Uterus (tissue), 4 donors: ENCODE results near the gene ITPRIP. TPM values are rescaled to one million over a fixed set of nuclear protein-coding genes. Genes with fewer than 3 reads are reported as not detected.
A peak's percentile ranks its signal among the peaks of the same experiment; 100 is the strongest.

Experiments
- DNase-seq, 2 donors: peaks; one replicate each; pipeline ENCODE4 v3.0.0-alpha.2; 2019 to 2020
- H3K27ac ChIP-seq, 2 donors: fragments of 200-600 bp; sonication (generic); 1 replicate in 1 of 2; 2 replicates in 1 of 2; pipeline ENCODE4 v1.5.1; 2016 to 2018
- H3K27me3 ChIP-seq, 2 donors: fragments of 200-600 bp; sonication (generic); one replicate each; pipeline ENCODE4 v1.5.1; 2018 to 2019; ENCODE audit warnings: control low read depth in 1 of 2
- H3K36me3 ChIP-seq, 2 donors: fragments of 200-600 bp; sonication (generic); one replicate each; pipeline ENCODE4 v1.5.1; 2019; ENCODE audit warnings: control low read depth in 1 of 2
- H3K4me1 ChIP-seq, 2 donors: fragments of 200-600 bp; sonication (generic); one replicate each; pipeline ENCODE4 v1.5.1; 2018 to 2019; ENCODE audit warnings: control low read depth in 1 of 2
- H3K4me3 ChIP-seq, 2 donors: fragments of 200-600 bp; sonication (generic); 1 replicate in 1 of 2; 2 replicates in 1 of 2; pipeline ENCODE4 v1.5.1; 2018 to 2019; ENCODE audit warnings: mild to moderate bottlenecking in 1 of 2
- H3K9me3 ChIP-seq, 2 donors: fragments of 200-600 bp; sonication (generic); one replicate each; pipeline ENCODE4 v1.5.1; 2019; ENCODE audit warnings: control low read depth in 1 of 2
- CTCF ChIP-seq, 4 experiments: fragments of 200-600 bp in 2 of 4; fragments of 450-650 bp in 2 of 4; sonication (generic) in 2 of 4; IDR thresholded peaks; one replicate each; pipeline ENCODE4 v1.5.1; 2016 to 2019; ENCODE audit warnings: antibody characterized with exemption in 4 of 4, mild to moderate bottlenecking in 2 of 4, moderate library complexity in 1 of 4
- POLR2A ChIP-seq, 2 donors: fragments of 450-650 bp; IDR thresholded peaks; one replicate each; pipeline ENCODE4 v1.6.1; 2016; ENCODE audit warnings: antibody characterized with exemption in 2 of 2, mild to moderate bottlenecking in 1 of 2, moderate library complexity in 1 of 2
- intact Hi-C: fragments of 100-400 bp; cut with DNase I; formaldehyde crosslinking; loops from one replicate; pipeline ENCODE4 v1.15.1; 2023; ENCODE audit warnings: low total_unique reads
- total RNA-seq, 4 donors: library from RNA; depleted of rRNA in 3 of 4; stranded (reverse); fragments of >200 nt in 3 of 4; gene quantifications; one replicate each; pipeline versions ENCODE4 v1.1.0 to v1.2.4, GENCODE V29; 2014 to 2023
- donor health status: DM: yes; HTN: yes; CAD: no.

ITPRIP gene
- total RNA-seq, 4 donors from 2014 or later: 10.0 to 32.6 (median 22.4) TPM

DNA sequence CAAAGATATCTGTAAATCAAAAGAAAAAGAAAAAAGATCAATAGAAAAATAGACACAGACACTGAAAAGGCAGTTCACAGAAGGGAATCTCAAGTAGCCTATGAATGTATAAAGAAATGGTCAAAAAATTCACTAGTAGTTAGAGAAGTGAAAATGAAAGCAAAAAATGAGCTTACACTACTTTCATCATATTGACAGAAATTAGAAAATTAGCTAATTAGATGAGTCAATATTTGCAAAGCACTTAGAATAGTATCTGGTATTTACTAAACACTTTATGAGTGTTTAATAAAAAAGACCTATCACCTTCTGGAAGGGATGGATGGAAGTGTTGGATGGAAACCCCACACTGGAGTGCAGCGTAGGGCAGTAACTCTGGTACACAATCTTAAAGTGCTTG, 13.7 kb upstream of the ITPRIP start:
- no peak overlapping the region for H3K4me3 ChIP-seq
- no peaks in the 10 kb centered on the region for H3K36me3 ChIP-seq
- H3K9me3 ChIP-seq: no peaks in the 10 kb centered on the region
- no peaks in the 10 kb centered on the region for H3K27me3 ChIP-seq
- no peak overlapping the region for H3K27ac ChIP-seq
- DNase-seq: no peak
- TF ChIP-seq CTCF (IDR thresholded peaks at IDR 0.05): no peak
- TF ChIP-seq POLR2A (IDR thresholded peaks at IDR 0.05): no peak
- H3K4me1 ChIP-seq: no peaks in the 10 kb centered on the region
- intact Hi-C loops: loop anchor here (2.0 kb wide), 1 partner anchor 61 kb away; no protein-coding TSS in a partner anchor

- Histone ChIP-seq H3K9me3 (no peaks in the 10 kb centered on the region), H3K27ac (no peak overlapping the region), H3K4me1 (no peaks in the 10 kb centered on the region), H3K36me3 (no peaks in the 10 kb centered on the region), H3K4me3 (no peak overlapping the region), H3K27me3 (no peaks in the 10 kb centered on the region)
- DNase-seq: no peak
- intact Hi-C loops: no loop called here
- TF ChIP-seq POLR2A (IDR thresholded peaks at IDR 0.05) (no peak), CTCF (IDR thresholded peaks at IDR 0.05) (no peak)
Measured at GRCh38 chr10:104351061-104351702, 12.9 kb upstream of the ITPRIP start.

DNA sequence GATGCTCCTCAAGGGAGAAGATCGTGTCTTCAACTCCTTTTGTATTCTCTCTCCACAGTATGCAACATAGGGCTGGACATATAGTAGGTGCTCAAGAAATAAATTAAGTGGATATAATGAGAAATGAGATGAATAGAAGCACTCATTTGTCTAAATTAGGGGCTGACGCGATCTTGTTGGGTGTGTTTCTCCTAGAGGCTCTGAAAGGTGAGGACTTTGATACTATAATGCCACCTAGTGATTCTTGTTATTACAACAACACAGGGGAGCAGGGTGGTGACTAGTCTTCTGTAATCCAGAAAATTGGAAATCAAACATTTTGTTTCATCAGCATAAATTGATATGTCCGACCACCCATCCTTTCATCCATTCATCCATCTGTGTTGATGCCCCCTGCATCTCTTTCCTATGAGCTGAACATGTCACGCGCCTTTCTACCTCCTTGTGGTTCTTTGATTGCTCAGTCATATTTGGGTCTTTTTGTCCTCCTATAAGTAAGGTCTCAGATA, 11.9 kb upstream of the ITPRIP start:
- no peaks in the 10 kb centered on the region for H3K9me3 ChIP-seq
- TF ChIP-seq CTCF (IDR thresholded peaks at IDR 0.05) (peak; percentile 71 to 93 (median 80)), POLR2A (IDR thresholded peaks at IDR 0.05) (no peak)
- peak overlapping the region; percentile 65 to 76 for H3K27ac ChIP-seq
- H3K27me3 ChIP-seq: no peaks in the 10 kb centered on the region
- DNase-seq: peak in 1 of 2 donors; percentile 57
- intact Hi-C loops: no loop called here
- H3K4me3 ChIP-seq: no peak overlapping the region
- H3K36me3 ChIP-seq: no peaks in the 10 kb centered on the region
- H3K4me1 ChIP-seq: no peaks in the 10 kb centered on the region

DNA sequence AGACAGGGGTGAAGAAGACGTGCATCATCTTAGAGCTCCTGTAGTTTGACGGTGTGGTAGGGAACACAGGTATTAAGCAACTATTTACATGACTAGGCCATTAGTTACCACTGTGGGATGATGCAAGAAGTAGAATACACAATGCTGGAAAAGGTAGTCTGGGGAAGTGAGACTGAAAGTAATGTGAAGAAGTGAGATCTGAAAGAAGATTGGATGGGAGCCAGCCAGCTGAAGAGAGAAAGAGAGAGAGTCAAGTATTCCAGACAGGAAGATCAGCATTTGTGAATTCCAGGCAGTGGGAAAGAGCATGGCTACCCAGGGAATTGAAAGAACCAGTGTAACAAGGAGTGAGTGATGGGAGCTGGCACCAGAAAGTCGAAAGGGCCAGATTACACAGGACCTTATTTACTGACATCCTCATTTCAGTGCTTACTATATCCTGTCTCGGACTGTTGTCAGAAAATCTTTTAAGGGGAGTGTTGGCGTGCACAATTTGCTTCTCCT, 11.4 kb upstream of the ITPRIP start:
- TF ChIP-seq CTCF (IDR thresholded peaks at IDR 0.05) (no peak), POLR2A (IDR thresholded peaks at IDR 0.05) (no peak)
- H3K36me3 ChIP-seq: no peaks in the 10 kb centered on the region
- no peak overlapping the region for H3K4me3 ChIP-seq
- peak in 1 of 2 donors; percentile 57 for DNase-seq
- intact Hi-C loops: loop anchor here (5.0 kb wide), 1 partner anchor 42 kb away; no protein-coding TSS in a partner anchor
- H3K27ac ChIP-seq: peak overlapping the region; percentile 65 to 76
- H3K9me3 ChIP-seq: no peaks in the 10 kb centered on the region
- no peaks in the 10 kb centered on the region for H3K27me3 ChIP-seq
- H3K4me1 ChIP-seq: no peaks in the 10 kb centered on the region

DNA sequence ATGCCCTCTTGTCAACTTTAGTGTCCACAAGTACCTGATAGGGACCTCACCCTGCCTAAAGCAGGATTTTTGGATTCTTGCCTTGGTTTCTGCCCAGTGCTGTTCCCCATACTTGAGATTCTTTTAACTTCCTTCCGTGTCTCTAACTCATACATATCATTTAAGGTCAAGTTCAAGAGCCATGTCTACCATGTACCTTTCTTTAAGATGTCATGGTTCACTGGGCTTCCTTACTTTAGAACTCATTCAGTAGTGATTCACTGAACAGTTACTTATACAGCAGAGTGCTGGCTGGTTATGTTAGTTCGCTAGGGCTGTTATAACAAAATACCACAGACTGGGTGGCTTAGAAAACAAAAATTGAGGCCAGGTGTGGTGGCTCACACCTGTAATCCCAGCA, 10.3 kb upstream of the ITPRIP start:
- Histone ChIP-seq H3K27ac (no peak overlapping the region), H3K36me3 (no peaks in the 10 kb centered on the region), H3K9me3 (no peaks in the 10 kb centered on the region), H3K4me1 (no peaks in the 10 kb centered on the region), H3K27me3 (no peaks in the 10 kb centered on the region), H3K4me3 (no peak overlapping the region)
- no peak for DNase-seq
- TF ChIP-seq CTCF (IDR thresholded peaks at IDR 0.05) (no peak), POLR2A (IDR thresholded peaks at IDR 0.05) (no peak)
- intact Hi-C loops: loop anchor here (5.0 kb wide), 1 partner anchor 41 kb away; no protein-coding TSS in a partner anchor
